PC-3 (cell line): ENCODE results near the gene REPS2. TPM values are rescaled to one million over a fixed set of nuclear protein-coding genes. Genes with fewer than 3 reads are reported as not detected.

Experiments used
- ATAC-seq: fragments of 200-7000 bp; cut with Tn5 transposase; 2 replicates; pipeline ENCODE4 v1.9.1; 2020; ENCODE audit warnings: mild to moderate bottlenecking, moderate library complexity
- BruUV-seq: library from RNA; stranded (reverse); fragments of 400-500 nt; replicated peaks from 2 replicates; lab custom pipeline; 2021; lab: Mats Ljungman, UMichigan
- CTCF ChIA-PET: fragments of 300-600 bp; sonication (Branson Sonifier 250); formaldehyde crosslinking; loops from one replicate; lab custom pipeline; 2022; ENCODE audit warnings: antibody characterized with exemption; lab: Charles Lee
- POLR2A ChIA-PET: fragments of 300-600 bp; sonication (Branson Sonifier 250); formaldehyde crosslinking; loops from one replicate; lab custom pipeline; 2022; ENCODE audit warnings: antibody characterized with exemption; ENCODE audit not compliant: unreplicated experiment; lab: Charles Lee
- DNase-seq: peaks from one replicate; pipeline ENCODE4 v3.0.0-alpha.2; 2015
- H2AFZ ChIP-seq: fragments of 300-600 bp; sonication (generic); 2 replicates; pipeline ENCODE4 v1.6.0; 2016; ENCODE audit warnings: antibody characterized with exemption, low read length
- H3F3A ChIP-seq: fragments of 300-600 bp; sonication (generic); one replicate; pipeline ENCODE4 v1.6.0; 2017; ENCODE audit warnings: antibody characterized with exemption, low read length, control low read depth, mild to moderate bottlenecking; ENCODE audit not compliant: unreplicated experiment
- H3K27ac ChIP-seq: fragments of 300-600 bp; sonication (generic); 2 replicates; pipeline ENCODE4 v1.5.1; 2016; ENCODE audit warnings: mild to moderate bottlenecking, low read length
- H3K27me3 ChIP-seq: fragments of 300-600 bp; sonication (generic); 2 replicates; pipeline ENCODE4 v1.6.1; 2016; ENCODE audit warnings: low read length, mixed read lengths
- H3K36me3 ChIP-seq: fragments of 300-600 bp; sonication (generic); 2 replicates; pipeline ENCODE4 v1.6.1; 2016; ENCODE audit warnings: low read depth, mixed run types, low read length, mixed read lengths
- H3K4me1 ChIP-seq: fragments of 300-600 bp; sonication (generic); 2 replicates; pipeline ENCODE4 v1.5.1; 2016; ENCODE audit warnings: low read length; ENCODE audit not compliant: insufficient read depth
- H3K4me2 ChIP-seq: fragments of 300-600 bp; sonication (generic); 2 replicates; pipeline ENCODE4 v1.6.0; 2016; ENCODE audit warnings: low read length
- H3K4me3 ChIP-seq: fragments of 300-600 bp; sonication (generic); 2 replicates; pipeline ENCODE4 v1.5.1; 2016; ENCODE audit warnings: mild to moderate bottlenecking, low read length, mixed read lengths
- H3K79me2 ChIP-seq: fragments of 300-600 bp; sonication (generic); 2 replicates; pipeline ENCODE4 v1.6.1; 2017; ENCODE audit warnings: low read length, mixed read lengths
- H3K9ac ChIP-seq: fragments of 300-600 bp; sonication (generic); 2 replicates; pipeline ENCODE4 v1.6.0; 2016; ENCODE audit warnings: mild to moderate bottlenecking, low read length
- H3K9me2 ChIP-seq: fragments of 300-600 bp; sonication (generic); replicated peaks from 2 replicates; pipeline ENCODE4 v1.6.1; 2016; ENCODE audit warnings: mixed run types, low read length, mixed read lengths
- H3K9me3 ChIP-seq: fragments of 300-600 bp; sonication (generic); 2 replicates; pipeline ENCODE4 v1.6.1; 2016; ENCODE audit warnings: low read length, mixed read lengths
- H4K20me1 ChIP-seq: fragments of 300-600 bp; sonication (generic); 2 replicates; pipeline ENCODE4 v1.6.1; 2016; ENCODE audit warnings: low read length, mixed read lengths
- EZH2 ChIP-seq: fragments of 300-600 bp; sonication (generic); IDR thresholded peaks from one replicate; pipeline ENCODE4 v1.6.1; 2017; ENCODE audit warnings: antibody characterized with exemption, mild to moderate bottlenecking, low read length; ENCODE audit not compliant: unreplicated experiment
- EZH2phosphoT487 ChIP-seq: fragments of 300-600 bp; sonication (generic); IDR thresholded peaks from 2 replicates; pipeline ENCODE4 v1.6.1; 2018; ENCODE audit warnings: mild to moderate bottlenecking, antibody characterized with exemption, low read length, borderline replicate concordance
- intact Hi-C: fragments of 100-400 bp; cut with micrococcal nuclease; formaldehyde crosslinking; loops from 2 replicates; pipeline ENCODE4 v1.9.0; 2023
- total RNA-seq: library from RNA; depleted of rRNA; stranded (reverse); fragments of >200 nt; gene quantifications from 2 replicates; pipeline ENCODE4 v1.2.3, GENCODE V29; 2014
- TF ChIP-seq, protein P1 (sequence below): fragments of 300-600 bp; sonication (generic); conservative IDR thresholded peaks from 2 replicates; pipeline ENCODE4 v1.5.1; 2017; ENCODE audit warnings: antibody characterized with exemption, low read depth, mild to moderate bottlenecking, low read length

The REPS2 gene
- total RNA-seq, 1 experiment from 2014 or later = 6.3 TPM

DNA sequence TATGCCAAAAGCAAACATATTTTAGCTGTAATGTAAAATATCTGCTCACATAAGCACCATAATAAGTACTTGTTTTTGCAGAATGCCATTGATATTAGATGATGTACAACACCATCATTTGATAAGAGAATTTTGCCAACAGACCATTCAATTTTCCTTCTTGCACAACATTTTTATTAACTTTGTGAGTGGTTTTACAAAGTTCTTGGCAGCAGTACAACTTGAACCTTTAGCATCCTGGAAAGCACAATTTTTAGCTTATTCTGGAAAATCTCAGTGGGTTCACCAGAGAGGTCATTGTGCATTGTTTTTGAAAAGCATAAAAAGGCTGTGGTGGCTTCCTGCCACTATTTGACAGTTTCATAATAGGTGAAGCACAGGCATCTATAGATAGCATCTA lies 26.4 kb upstream of the REPS2 start:
- ChIA-PET POLR2A (no interaction called here), CTCF (no interaction called here)
- Histone ChIP-seq H4K20me1 (no peaks in the 10 kb centered on the region), H3F3A (no peaks in the 10 kb centered on the region), H3K9ac (no peak overlapping the region), H3K36me3 (no peaks in the 10 kb centered on the region), H3K4me3 (no peak overlapping the region), H2AFZ (no peak overlapping the region), H3K79me2 (no peaks in the 10 kb centered on the region), H3K4me2 (no peak overlapping the region), H3K27ac (no peak overlapping the region), H3K27me3 (no peaks in the 10 kb centered on the region), H3K9me2 (no peaks in the 10 kb centered on the region), H3K4me1 (no peaks in the 10 kb centered on the region), H3K9me3 (no peaks in the 10 kb centered on the region)
- intact Hi-C loops = no loop called here
- BruUV-seq = no TSS peak
- DNase-seq (no peak), ATAC-seq (no peak)
- TF ChIP-seq EZH2phosphoT487 (no peak), EZH2 (no peak)
- TF ChIP-seq, protein P1, sequence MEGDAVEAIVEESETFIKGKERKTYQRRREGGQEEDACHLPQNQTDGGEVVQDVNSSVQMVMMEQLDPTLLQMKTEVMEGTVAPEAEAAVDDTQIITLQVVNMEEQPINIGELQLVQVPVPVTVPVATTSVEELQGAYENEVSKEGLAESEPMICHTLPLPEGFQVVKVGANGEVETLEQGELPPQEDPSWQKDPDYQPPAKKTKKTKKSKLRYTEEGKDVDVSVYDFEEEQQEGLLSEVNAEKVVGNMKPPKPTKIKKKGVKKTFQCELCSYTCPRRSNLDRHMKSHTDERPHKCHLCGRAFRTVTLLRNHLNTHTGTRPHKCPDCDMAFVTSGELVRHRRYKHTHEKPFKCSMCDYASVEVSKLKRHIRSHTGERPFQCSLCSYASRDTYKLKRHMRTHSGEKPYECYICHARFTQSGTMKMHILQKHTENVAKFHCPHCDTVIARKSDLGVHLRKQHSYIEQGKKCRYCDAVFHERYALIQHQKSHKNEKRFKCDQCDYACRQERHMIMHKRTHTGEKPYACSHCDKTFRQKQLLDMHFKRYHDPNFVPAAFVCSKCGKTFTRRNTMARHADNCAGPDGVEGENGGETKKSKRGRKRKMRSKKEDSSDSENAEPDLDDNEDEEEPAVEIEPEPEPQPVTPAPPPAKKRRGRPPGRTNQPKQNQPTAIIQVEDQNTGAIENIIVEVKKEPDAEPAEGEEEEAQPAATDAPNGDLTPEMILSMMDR = no peak

DNA sequence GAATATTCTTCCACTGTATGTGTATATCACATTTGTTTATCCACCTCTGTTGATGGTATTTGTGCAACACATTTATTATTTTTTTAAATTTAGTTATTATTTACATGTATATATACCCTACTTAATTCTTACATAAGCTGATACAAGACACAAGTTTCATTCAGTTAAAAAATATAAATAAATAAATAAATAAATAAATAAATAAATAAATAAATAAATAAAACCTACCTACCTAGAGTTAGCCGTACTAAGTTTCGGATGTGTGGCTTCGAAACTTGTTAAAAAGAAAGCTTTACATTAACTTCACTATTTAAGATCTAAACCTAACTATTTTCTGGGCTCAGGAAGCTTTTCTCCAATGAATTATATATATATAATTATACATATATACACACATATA lies 23.3 kb upstream of the REPS2 start:
- H3F3A ChIP-seq = no peaks in the 10 kb centered on the region
- ATAC-seq (no peak), DNase-seq (no peak)
- H4K20me1 ChIP-seq = no peaks in the 10 kb centered on the region
- H3K9me3 ChIP-seq = no peaks in the 10 kb centered on the region
- no peak overlapping the region for H3K9ac ChIP-seq
- H3K79me2 ChIP-seq = no peaks in the 10 kb centered on the region
- H3K4me1 ChIP-seq = no peaks in the 10 kb centered on the region
- H3K36me3 ChIP-seq = no peaks in the 10 kb centered on the region
- H3K4me2 ChIP-seq = no peak overlapping the region
- intact Hi-C loops = no loop called here
- CTCF ChIA-PET = no interaction called here
- no peak overlapping the region for H2AFZ ChIP-seq
- no peaks in the 10 kb centered on the region for H3K9me2 ChIP-seq
- TF ChIP-seq, protein P1 = no peak
- TF ChIP-seq EZH2 = no peak
- TF ChIP-seq EZH2phosphoT487 = no peak
- H3K27me3 ChIP-seq = no peaks in the 10 kb centered on the region
- no peak overlapping the region for H3K4me3 ChIP-seq
- POLR2A ChIA-PET = no interaction called here
- no peak overlapping the region for H3K27ac ChIP-seq
- BruUV-seq = no TSS peak

DNA sequence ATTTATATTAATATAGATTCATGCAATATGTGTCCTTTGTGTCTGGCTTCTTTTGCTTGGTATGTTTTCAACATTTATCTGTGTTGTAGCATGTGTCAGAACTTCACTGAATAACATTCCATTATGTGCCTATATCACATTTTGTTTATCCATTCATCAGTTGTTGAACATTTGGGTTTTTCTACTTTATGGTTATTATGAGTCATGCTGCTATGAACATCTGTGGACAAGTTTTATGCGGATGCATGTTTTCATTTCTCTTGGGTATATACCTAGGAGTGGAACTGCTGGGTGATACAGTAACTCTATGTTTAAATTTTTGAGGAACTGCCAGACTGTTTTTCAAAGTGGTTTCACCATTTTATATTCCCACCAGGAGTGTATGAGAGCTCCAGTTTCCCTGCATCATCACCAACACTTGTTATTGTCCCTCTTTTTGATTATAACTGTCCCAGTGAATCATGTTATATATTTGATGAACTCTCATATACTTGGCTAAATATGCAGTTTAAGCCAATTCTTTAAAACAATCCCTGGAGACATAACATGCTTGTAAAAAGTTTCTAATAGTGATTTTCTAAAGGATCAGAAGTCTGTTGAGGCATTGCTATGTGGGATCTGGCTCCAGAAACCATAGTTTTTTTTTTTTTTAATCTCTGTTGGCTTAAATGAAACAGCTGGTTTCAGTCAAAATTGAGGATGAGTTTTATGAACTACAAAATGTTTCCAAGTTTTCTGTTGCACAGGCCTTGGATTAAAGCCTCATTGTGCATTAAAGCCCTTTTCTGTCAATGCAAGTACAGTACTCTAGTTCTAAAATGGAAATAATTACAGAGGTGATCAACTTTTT lies 21.6 kb upstream of the REPS2 start:
- H3K36me3 ChIP-seq = no peaks in the 10 kb centered on the region
- no peak overlapping the region for H3K27ac ChIP-seq
- H3K9me3 ChIP-seq = no peaks in the 10 kb centered on the region
- H3K4me2 ChIP-seq = no peak overlapping the region
- POLR2A ChIA-PET = no interaction called here
- no peaks in the 10 kb centered on the region for H3F3A ChIP-seq
- intact Hi-C loops = no loop called here
- ATAC-seq = no peak
- no peaks in the 10 kb centered on the region for H3K79me2 ChIP-seq
- H3K9ac ChIP-seq = no peak overlapping the region
- no peak overlapping the region for H3K4me3 ChIP-seq
- DNase-seq = no peak
- no peak overlapping the region for H2AFZ ChIP-seq
- no TSS peak for BruUV-seq
- TF ChIP-seq EZH2 (no peak), EZH2phosphoT487 (no peak)
- TF ChIP-seq, protein P1 = no peak
- H3K27me3 ChIP-seq = no peaks in the 10 kb centered on the region
- no peaks in the 10 kb centered on the region for H3K9me2 ChIP-seq
- no peaks in the 10 kb centered on the region for H3K4me1 ChIP-seq
- CTCF ChIA-PET = no interaction called here
- no peaks in the 10 kb centered on the region for H4K20me1 ChIP-seq
